Cardiac muscle cell (in vitro differentiated cells and primary cell): Measurements from ENCODE around the gene ALPK3. TPM values are rescaled to one million over a fixed set of nuclear protein-coding genes. Genes with fewer than 3 reads are reported as not detected.

Experiments used
- DNase-seq, 2 donors: peaks; one replicate each; pipeline versions ENCODE4 v3.0.0 to v3.0.0-alpha.2; 2010 to 2017; ENCODE audit warnings: low read depth in 1 of 2, low spot score in 1 of 2
- H3K27ac ChIP-seq: fragments of 200-600 bp; sonication (generic); 2 replicates; pipeline ENCODE4 v1.5.1; 2016
- H3K27me3 ChIP-seq: fragments of 200-600 bp; sonication (generic); 2 replicates; pipeline ENCODE4 v1.6.0; 2016; ENCODE audit warnings: control low read depth
- H3K36me3 ChIP-seq: fragments of 200-600 bp; sonication (generic); 2 replicates; pipeline ENCODE4 v1.5.1; 2016; ENCODE audit warnings: control low read depth
- H3K4me1 ChIP-seq: fragments of 200-600 bp; sonication (generic); 2 replicates; pipeline ENCODE4 v1.8.1; 2017; ENCODE audit warnings: low read depth, mild to moderate bottlenecking, mixed run types
- H3K4me3 ChIP-seq: fragments of 200-600 bp; sonication (generic); 2 replicates; pipeline ENCODE4 v1.5.1; 2016; ENCODE audit warnings: mild to moderate bottlenecking
- H3K9me3 ChIP-seq: fragments of 200-600 bp; sonication (generic); 2 replicates; pipeline ENCODE4 v1.5.1; 2017; ENCODE audit warnings: low read depth, mild to moderate bottlenecking, control low read depth
- CTCF ChIP-seq: IDR thresholded peaks from 2 replicates; pipeline ENCODE4 v1.5.1; 2012; ENCODE audit warnings: low read depth, mild to moderate bottlenecking, low read length
- polyA plus RNA-seq: library from polyadenylated mRNA; unstranded; fragments of >200 nt; fragmentation: Nextera tagmentation; extraction: Ambion mirVana; gene quantifications from 2 replicates; pipeline ENCODE4 v1.2.1, GENCODE V29; 2016
- total RNA-seq: library from RNA; depleted of rRNA; stranded (reverse); fragments of >200 nt; gene quantifications from 2 replicates; pipeline ENCODE4 v1.2.3, GENCODE V29; 2016

The ALPK3 gene
- total and polyA plus RNA-seq, 2 experiments from 2014 or later, result 16.6 to 52.1 TPM

GRCh38 chr15:84790676-84791075, 26.5 kb upstream of the ALPK3 start:
- DNase-seq, result no peak
- H3K4me3 ChIP-seq, result no peak overlapping the region
- no peaks in the 10 kb centered on the region for H3K9me3 ChIP-seq
- no peak overlapping the region for H3K27ac ChIP-seq
- TF ChIP-seq CTCF, result no peak
- H3K4me1 ChIP-seq, result peaks cover 9% of the 10 kb centered on the region
- H3K27me3 ChIP-seq, result no peaks in the 10 kb centered on the region
- peaks cover 21% of the 10 kb centered on the region for H3K36me3 ChIP-seq

GRCh38 chr15:84791763-84792162, 25.4 kb upstream of the ALPK3 start:
- Histone ChIP-seq H3K4me1 (peaks cover 9% of the 10 kb centered on the region), H3K4me3 (no peak overlapping the region), H3K27me3 (no peaks in the 10 kb centered on the region), H3K36me3 (peaks cover 21% of the 10 kb centered on the region), H3K9me3 (no peaks in the 10 kb centered on the region), H3K27ac (no peak overlapping the region)
- peak in 1 of 2 donors; percentile 21 for DNase-seq
- TF ChIP-seq CTCF, result no peak

GRCh38 chr15:84793431-84794161, 23.6 kb upstream of the ALPK3 start:
- TF ChIP-seq CTCF, result no peak
- peaks cover 9% of the 10 kb centered on the region for H3K4me1 ChIP-seq
- H3K36me3 ChIP-seq, result peaks cover 30% of the 10 kb centered on the region
- H3K9me3 ChIP-seq, result no peaks in the 10 kb centered on the region
- DNase-seq, result no peak
- no peak overlapping the region for H3K27ac ChIP-seq
- H3K4me3 ChIP-seq, result no peak overlapping the region
- no peaks in the 10 kb centered on the region for H3K27me3 ChIP-seq

- Histone ChIP-seq H3K4me1 (peaks cover 9% of the 10 kb centered on the region), H3K4me3 (no peak overlapping the region), H3K36me3 (peaks cover 35% of the 10 kb centered on the region), H3K9me3 (no peaks in the 10 kb centered on the region), H3K27ac (no peak overlapping the region), H3K27me3 (no peaks in the 10 kb centered on the region)
- no peak for TF ChIP-seq CTCF
- DNase-seq, result no peak
Observed at GRCh38 chr15:84794162-84794547, 23.0 kb upstream of the ALPK3 start.

GRCh38 chr15:84795186-84795585, 22.0 kb upstream of the ALPK3 start:
- H3K27ac ChIP-seq, result no peak overlapping the region

More at GRCh38 chr15:84795186-84795585, 22.0 kb upstream of the ALPK3 start:
- H3K36me3 ChIP-seq, result peaks cover 38% of the 10 kb centered on the region
- no peak overlapping the region for H3K4me3 ChIP-seq
- no peaks in the 10 kb centered on the region for H3K4me1 ChIP-seq
- H3K27me3 ChIP-seq, result no peaks in the 10 kb centered on the region
- no peak for DNase-seq
- H3K9me3 ChIP-seq, result no peaks in the 10 kb centered on the region
- no peak for TF ChIP-seq CTCF
